ENCODE measurements around the gene FYTTD1.

FYTTD1 gene

DNA sequence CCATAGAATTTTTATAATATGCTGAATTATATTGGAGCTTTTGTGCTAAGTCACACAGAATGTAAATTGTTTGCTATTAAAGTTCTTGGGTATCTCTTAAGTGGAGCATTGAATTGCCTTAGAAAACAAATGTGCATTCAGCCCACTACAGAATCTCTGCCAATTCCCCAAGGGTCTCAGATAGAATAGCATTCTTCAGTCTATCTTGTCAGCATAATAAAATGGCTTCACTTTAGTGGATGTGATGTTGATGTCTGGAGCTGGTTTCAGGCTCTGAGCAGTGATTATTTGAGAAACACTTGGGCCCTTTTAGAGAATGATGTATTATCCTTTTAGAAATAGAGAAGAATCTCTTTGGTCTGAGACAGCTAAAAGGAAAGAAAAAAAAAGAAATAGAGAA, 86.6 kb downstream of the FYTTD1 start:
- DNase-seq, result no peak
